ENCODE measurements around the gene KCNJ14.

Gene KCNJ14

DNA sequence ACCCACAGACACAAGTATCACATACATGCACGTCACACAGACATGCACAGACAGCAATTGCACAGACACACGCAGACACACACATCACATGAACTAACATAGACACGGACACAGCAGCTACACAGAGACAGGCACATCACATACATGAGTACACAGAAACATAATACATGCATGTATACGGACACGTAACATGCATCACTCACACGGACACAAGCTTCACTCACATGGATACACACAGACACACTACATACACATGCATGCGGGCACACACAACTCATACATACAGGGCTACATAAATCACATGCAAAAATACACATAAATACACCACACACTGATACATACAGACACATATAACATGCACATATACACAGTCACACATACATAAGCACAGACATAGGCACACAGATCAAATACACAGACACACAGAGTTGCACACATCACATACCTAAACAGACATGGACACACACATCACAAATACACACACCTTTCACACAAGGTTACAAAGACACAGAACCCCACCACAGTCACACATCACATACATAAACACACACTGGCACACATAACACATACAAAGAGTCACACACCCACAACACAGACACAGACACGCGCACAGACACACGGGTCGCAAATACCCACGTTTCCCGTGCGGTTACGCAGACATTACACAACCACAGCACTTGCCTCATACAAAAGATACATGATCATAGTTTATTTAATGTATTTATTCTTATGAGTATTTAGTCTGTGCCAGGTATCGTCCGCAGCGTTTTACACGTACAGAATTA is 57.3 kb downstream of the KCNJ14 start:
- TF ChIP-seq CTCF (conservative IDR thresholded peaks at IDR 0.05) = no peak
- H3K27ac ChIP-seq = peak overlapping the region; percentile 70; the same call in 1 of the 2 replicates

- peak overlapping the region; percentile 70; the same call in 1 of the 2 replicates for H3K27ac ChIP-seq
- TF ChIP-seq CTCF (conservative IDR thresholded peaks at IDR 0.05) = no peak
These were observed 58.1 kb downstream of the KCNJ14 start for GRCh38 chr19:48513289-48514122.

- peak overlapping the region; percentile 70; the same call in 1 of the 2 replicates for H3K27ac ChIP-seq
- TF ChIP-seq CTCF (conservative IDR thresholded peaks at IDR 0.05) = no peak
These were observed 58.7 kb downstream of the KCNJ14 start for GRCh38 chr19:48514123-48514458.

- TF ChIP-seq CTCF (conservative IDR thresholded peaks at IDR 0.05) = no peak
These were observed 61.2 kb downstream of the KCNJ14 start for GRCh38 chr19:48516536-48516935.

More at GRCh38 chr19:48516536-48516935, 61.2 kb downstream of the KCNJ14 start:
- H3K27ac ChIP-seq = no peak overlapping the region
